ENCODE results near the gene LRCH1.

LRCH1 gene

GRCh38 chr13:46665633-46666482, 112.9 kb downstream of the LRCH1 start:
- DNase-seq (ENCODE audit: low spot score), result no peak

GRCh38 chr13:46666727-46667456, 113.9 kb downstream of the LRCH1 start:
- peak; percentile 49 for DNase-seq (ENCODE audit: low spot score)

- DNase-seq (ENCODE audit: low spot score), result no peak
Measured at GRCh38 chr13:46667687-46668281, 114.8 kb downstream of the LRCH1 start.

GRCh38 chr13:46668302-46668720, 115.3 kb downstream of the LRCH1 start:
- DNase-seq (ENCODE audit: low spot score), result no peak

- no peak for DNase-seq (ENCODE audit: low spot score)
Measured at GRCh38 chr13:46668931-46669525, 116.1 kb downstream of the LRCH1 start.

- no peak for DNase-seq (ENCODE audit: low spot score)
Measured at GRCh38 chr13:46672338-46673090, 119.5 kb downstream of the LRCH1 start.

GRCh38 chr13:46675016-46675415, 122.0 kb downstream of the LRCH1 start:
- DNase-seq (ENCODE audit: low spot score), result no peak

GRCh38 chr13:46676378-46676725, 123.4 kb downstream of the LRCH1 start:
- no peak for DNase-seq (ENCODE audit: low spot score)

GRCh38 chr13:46679369-46680120, 126.6 kb downstream of the LRCH1 start:
- no peak for DNase-seq (ENCODE audit: low spot score)

GRCh38 chr13:46682015-46682414, 129.0 kb downstream of the LRCH1 start:
- DNase-seq (ENCODE audit: low spot score), result no peak

DNA sequence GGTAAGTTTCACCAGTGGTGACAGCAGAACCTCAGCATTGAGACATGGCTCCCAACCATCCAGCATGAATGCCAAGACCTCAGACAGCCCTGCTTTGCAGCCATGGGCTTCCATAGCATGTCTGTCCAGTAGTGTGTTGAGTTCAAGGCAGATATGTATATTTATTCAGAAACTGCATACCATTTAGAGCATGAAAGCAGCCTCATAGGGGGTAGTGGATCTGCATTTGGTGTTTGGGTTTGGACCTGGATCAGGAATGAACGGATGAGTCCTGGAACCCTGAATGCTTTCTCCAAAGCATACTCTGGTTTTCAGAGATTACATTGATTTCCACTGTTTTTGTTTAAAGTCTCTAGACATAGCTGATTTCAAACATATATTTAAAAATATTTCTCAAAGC, 129.7 kb downstream of the LRCH1 start:
- DNase-seq (ENCODE audit: low spot score), result no peak

GRCh38 chr13:46683676-46684260, 130.8 kb downstream of the LRCH1 start:
- no peak for DNase-seq (ENCODE audit: low spot score)

DNA sequence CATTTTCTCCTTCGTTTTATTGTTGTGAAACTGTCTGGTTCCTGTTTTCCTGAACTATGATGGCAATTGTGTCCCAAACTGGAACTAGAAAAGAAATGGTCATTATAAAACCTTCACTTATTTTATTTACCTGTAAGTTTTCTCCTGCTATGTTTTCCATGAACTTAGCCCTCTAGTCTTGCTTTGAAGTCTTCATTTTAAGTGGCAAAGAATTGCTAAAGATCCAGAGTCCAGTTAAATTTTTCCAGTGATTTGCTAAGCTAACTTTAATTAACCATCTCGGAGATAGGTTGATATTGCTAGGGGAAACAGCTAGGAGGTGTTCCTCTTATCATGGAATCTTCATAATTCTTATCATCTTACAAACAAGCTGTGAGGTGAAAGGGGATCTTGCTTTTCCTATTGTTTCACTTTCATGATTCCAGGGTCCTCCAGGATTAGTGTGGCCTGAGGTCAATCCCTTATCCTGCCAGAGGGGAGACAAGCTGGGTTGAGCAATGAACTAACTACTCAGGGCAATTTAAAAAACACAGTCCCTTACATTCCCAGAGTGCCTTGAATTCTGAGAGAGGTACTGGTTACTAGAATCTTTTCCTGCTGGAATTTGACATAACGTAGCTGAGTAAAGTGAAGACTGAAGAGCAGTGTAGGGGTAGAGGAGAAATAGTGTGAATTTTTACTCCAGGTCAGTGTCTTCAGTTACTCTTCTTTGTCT, 131.5 kb downstream of the LRCH1 start:
- no peak for DNase-seq (ENCODE audit: low spot score)

DNA sequence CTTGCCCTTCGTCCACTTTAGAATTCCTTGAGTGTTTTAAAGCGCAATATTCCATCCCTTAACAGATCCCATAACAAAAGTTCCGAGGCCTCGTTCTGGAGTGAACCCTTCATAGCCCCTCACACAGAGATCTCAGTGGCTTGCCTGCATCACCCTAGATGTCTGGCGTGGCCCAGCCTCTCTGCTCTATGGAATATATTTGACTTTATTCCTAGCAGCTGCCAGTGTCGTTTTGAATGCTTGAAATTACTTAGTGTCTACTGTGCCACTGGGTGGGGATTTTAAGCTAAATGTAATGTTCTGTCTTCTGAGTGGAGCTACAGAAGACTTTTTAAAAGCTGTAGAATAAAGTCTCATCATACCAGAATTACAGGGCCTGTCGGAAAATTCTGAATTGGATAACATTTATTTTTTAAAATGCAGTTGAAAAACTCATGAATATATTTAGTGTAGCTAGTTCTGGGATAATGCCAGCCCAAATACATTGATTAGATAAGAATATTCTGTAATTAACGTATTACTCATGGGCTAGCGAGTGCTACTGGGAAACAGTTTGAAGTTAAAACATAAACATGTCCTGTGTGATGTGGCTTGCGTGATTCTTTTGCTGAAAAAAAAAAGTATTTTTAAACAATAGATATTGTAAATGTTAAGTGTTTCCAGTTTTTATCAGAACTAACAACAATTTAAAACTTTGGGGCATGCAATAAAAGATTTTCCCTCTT, 132.2 kb downstream of the LRCH1 start:
- no peak for DNase-seq (ENCODE audit: low spot score)

DNA sequence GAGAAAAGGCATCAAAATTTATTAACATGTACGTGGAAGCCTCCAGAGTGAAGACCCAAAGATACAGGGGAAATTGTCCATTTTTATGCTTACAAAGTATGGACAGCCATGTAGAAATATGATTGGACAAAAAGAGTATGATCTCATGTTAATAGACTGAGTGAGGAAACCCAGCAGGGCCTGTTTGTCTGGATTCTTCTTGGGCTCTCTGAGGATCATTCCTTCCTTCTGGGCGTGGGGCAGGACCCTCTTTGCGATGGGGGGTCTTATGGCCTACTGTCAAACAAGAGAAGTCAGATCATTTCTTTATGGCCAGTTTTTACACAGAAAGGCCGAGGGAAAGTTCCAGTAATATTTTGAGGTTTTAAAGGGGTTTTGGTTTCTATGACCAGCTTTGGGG, 133.2 kb downstream of the LRCH1 start:
- no peak for DNase-seq (ENCODE audit: low spot score)

DNA sequence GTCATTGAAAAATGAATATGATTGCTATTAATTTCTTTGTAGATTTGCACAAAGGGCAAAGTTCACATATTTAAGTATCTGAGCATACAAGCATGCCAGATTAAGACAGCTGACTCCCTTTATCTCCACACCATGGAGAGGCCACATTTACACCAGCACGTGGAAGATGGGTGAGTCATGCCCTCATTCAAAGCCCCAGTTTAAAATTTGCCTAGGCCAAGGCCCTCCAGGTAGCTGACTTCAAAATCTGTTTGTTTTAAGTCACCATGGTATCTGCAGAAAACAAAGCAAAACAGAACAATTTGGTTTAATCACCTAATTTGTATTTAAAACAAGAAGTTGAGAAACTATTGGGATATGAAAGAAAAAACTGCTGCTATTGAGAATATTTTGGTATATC, 134.8 kb downstream of the LRCH1 start:
- DNase-seq (ENCODE audit: low spot score), result no peak

DNA sequence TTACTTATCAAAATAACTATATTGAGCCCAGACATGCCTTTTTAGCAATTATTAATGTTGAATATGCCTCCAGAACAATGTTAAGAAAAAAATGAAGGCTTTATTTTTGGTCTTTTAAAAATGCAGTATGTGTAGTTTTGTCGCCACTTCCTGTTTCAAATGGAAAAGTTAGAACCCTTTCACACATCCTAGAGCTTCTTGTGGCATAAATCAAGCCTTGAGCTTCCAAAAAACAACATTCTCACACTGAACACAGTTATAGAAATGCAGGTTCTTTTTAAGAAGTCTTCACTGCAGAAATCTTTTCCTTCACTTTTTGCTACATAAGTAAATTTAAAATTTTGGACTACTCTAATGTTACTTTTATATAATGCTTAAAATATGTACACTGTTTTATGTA, 135.3 kb downstream of the LRCH1 start:
- DNase-seq (ENCODE audit: low spot score), result no peak

DNA sequence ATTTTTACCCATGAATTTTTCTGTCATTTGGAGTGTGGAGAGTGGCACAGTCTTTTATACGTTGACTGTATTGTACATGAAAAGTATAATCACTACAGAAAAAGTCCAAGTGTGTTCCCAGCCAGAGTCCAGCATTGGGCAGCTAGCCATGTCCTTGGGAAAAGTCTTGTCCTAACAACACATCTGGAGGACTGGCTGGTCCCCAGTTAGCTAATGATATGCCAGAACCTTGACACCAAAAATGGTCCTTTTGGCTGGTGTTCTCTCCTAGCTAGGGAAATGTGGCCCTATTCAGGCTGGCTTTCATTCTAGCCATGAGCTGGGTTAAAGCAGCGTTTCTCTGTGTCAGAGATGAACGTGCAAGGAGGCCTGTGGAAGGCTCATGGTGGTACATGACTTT, 145.0 kb downstream of the LRCH1 start:
- DNase-seq (ENCODE audit: low spot score), result no peak

DNA sequence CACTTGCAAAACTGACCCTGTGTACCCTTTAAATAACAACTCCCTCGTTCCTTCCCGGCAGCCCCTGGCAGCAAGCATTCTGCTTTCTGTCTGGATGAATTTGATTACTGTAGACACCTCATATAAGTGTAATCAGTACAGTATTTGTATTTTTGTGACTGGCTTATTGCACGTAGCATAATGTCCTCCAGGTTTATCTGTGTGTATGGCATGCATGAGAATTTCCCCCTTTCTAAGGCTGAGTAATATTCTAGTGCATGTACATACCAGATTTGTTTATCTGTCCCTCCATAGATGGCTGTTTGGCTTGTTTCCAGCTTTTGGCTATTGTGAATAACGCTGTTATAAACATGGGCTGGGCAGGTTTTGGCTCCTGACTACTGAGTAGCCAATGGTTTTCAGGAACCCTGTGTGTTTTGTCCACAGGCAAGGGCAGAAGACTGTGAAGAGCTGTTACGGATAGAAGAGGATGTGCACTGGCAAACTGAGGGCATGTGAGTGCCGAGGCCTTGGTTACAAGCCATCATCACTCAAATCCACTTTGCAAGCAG, 146.0 kb downstream of the LRCH1 start:
- DNase-seq (ENCODE audit: low spot score), result no peak
